ENCODE data around the gene SFT2D1.

The SFT2D1 gene

GRCh38 chr6:166282394-166283032, 59.8 kb downstream of the SFT2D1 start:
- peaks cover 31% of the 10 kb centered on the region for H3K27me3 Mint-ChIP-seq (ENCODE audit: low read depth)
- no peaks in the 10 kb centered on the region for H3K9me3 Mint-ChIP-seq
- no peaks in the 10 kb centered on the region for H3K4me1 Mint-ChIP-seq

DNA sequence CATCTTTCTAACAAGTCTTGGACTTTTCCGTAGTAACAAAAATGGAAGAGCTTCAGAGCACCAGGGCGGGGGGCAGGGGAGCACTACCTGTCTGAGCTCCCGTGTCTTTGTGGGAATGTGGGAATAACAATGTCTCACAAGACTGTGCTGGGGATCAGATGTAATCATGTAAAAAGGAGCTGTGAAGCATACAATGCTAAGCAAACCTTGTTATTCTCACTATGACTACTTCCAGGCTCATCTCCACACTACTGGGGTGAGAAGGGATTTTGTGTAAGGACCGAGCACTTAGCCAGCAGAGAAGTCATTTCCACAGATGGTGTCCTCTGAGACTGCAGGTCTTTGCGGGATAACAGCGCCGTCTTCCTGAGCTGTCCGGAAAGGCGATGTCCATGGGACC, 61.2 kb downstream of the SFT2D1 start:
- Mint-ChIP-seq H3K36me3 (ENCODE audit: low read depth) (no peaks in the 10 kb centered on the region), H3K27me3 (ENCODE audit: low read depth) (peaks cover 40% of the 10 kb centered on the region), H3K27ac (no peak overlapping the region), H3K4me1 (no peaks in the 10 kb centered on the region), H3K9me3 (no peaks in the 10 kb centered on the region), H3K4me3 (no peak overlapping the region)
- TF ChIP-seq, protein P1, sequence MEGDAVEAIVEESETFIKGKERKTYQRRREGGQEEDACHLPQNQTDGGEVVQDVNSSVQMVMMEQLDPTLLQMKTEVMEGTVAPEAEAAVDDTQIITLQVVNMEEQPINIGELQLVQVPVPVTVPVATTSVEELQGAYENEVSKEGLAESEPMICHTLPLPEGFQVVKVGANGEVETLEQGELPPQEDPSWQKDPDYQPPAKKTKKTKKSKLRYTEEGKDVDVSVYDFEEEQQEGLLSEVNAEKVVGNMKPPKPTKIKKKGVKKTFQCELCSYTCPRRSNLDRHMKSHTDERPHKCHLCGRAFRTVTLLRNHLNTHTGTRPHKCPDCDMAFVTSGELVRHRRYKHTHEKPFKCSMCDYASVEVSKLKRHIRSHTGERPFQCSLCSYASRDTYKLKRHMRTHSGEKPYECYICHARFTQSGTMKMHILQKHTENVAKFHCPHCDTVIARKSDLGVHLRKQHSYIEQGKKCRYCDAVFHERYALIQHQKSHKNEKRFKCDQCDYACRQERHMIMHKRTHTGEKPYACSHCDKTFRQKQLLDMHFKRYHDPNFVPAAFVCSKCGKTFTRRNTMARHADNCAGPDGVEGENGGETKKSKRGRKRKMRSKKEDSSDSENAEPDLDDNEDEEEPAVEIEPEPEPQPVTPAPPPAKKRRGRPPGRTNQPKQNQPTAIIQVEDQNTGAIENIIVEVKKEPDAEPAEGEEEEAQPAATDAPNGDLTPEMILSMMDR (IDR thresholded peaks at IDR 0.05; ENCODE audit: unreplicated experiment in 3 of 3): no peak

More at GRCh38 chr6:166282394-166283032, 59.8 kb downstream of the SFT2D1 start:
- TF ChIP-seq, protein P1 (IDR thresholded peaks at IDR 0.05; ENCODE audit: unreplicated experiment in 3 of 3): no peak
- Mint-ChIP-seq H3K27ac (no peak overlapping the region), H3K36me3 (ENCODE audit: low read depth) (no peaks in the 10 kb centered on the region), H3K4me3 (no peak overlapping the region)

DNA sequence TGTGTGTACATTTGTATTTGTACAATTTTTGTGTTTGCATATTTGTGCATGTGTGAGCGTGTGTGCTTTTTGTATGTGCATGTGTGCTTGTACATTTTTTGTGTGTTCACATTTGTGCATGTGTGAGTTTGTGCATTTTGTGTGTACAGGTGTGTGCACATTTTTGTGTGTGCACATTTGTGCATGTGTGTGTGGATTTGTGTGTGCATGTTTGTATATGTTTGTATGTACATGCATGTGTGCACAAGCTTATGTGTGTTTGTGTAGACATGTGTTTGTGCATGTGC, 63.0 kb downstream of the SFT2D1 start:
- Mint-ChIP-seq H3K36me3 (ENCODE audit: low read depth) (no peaks in the 10 kb centered on the region), H3K4me3 (no peak overlapping the region), H3K4me1 (no peaks in the 10 kb centered on the region), H3K27me3 (ENCODE audit: low read depth) (peaks cover 44% of the 10 kb centered on the region), H3K9me3 (no peaks in the 10 kb centered on the region), H3K27ac (no peak overlapping the region)
- TF ChIP-seq, protein P1 (IDR thresholded peaks at IDR 0.05; ENCODE audit: unreplicated experiment in 3 of 3): no peak

DNA sequence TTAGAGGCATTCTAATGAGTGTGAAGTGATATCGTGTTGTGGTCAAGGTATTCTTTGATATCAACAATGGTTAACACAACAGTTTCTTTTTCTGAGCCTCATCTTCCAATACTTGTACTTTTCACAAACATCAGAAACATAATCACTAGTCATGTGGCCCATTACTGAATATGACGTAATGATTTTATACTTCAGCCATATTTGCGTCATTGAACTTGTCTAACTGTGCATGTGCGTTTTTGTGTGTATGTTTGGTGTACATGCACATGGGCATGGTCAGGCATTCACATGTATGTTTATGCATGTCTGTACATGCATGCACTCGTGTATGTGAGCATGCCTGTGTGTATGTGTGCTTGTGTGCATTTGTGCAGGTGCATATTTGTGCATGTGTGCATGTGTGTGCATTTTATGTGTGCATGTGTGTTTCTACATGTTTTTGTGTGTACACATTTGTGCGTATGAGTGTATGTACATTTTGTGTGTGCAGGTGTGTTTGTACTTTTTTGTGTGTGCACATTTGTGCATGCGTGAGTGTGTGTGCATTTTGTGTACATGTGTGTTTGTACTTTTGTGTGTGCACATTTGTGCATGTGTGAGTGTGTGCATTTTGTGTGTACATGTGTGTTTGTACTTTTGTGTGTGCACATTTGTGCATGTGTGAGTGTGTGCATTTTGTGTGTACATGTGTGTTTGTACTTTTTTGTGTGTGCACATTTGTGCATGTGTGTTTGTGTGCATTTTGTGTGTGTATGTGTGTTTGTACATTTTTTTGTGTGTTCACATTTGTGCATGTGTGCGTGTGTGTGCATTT, 63.6 kb downstream of the SFT2D1 start:
- H3K9me3 Mint-ChIP-seq: no peaks in the 10 kb centered on the region
- TF ChIP-seq, protein P1 (IDR thresholded peaks at IDR 0.05; ENCODE audit: unreplicated experiment in 3 of 3): no peak
- H3K4me1 Mint-ChIP-seq: no peaks in the 10 kb centered on the region
- H3K27ac Mint-ChIP-seq: no peak overlapping the region
- no peak overlapping the region for H3K4me3 Mint-ChIP-seq
- peaks cover 44% of the 10 kb centered on the region for H3K27me3 Mint-ChIP-seq (ENCODE audit: low read depth)
- H3K36me3 Mint-ChIP-seq (ENCODE audit: low read depth): no peaks in the 10 kb centered on the region

GRCh38 chr6:166277892-166278578, 64.3 kb downstream of the SFT2D1 start:
- no peaks in the 10 kb centered on the region for H3K4me1 Mint-ChIP-seq
- H3K36me3 Mint-ChIP-seq (ENCODE audit: low read depth): no peaks in the 10 kb centered on the region
- H3K27me3 Mint-ChIP-seq (ENCODE audit: low read depth): peaks cover 44% of the 10 kb centered on the region
- H3K9me3 Mint-ChIP-seq: no peaks in the 10 kb centered on the region
- TF ChIP-seq, protein P1 (IDR thresholded peaks at IDR 0.05; ENCODE audit: unreplicated experiment in 3 of 3): no peak
- H3K27ac Mint-ChIP-seq: no peak overlapping the region
- no peak overlapping the region for H3K4me3 Mint-ChIP-seq
